HFF-Myc (cell line): Measurements from ENCODE around the gene ALKBH4.
A peak's percentile ranks its signal among the peaks of the same experiment; 100 is the strongest.
"Not testable (repeated sequence)": the region's sequence is repeated elsewhere in the genome, so short reads cannot be mapped to it uniquely, and the experiment has no call there.

Experiments used
- DNase-seq: peaks from one replicate; pipeline ENCODE4 v3.0.0-alpha.2; 2011; ENCODE audit warnings: low read depth; ENCODE audit errors: extremely low read depth
- H3K4me3 ChIP-seq: replicated peaks from 2 replicates; pipeline ENCODE4 v1.5.1; 2011; ENCODE audit warnings: low read depth, mild to moderate bottlenecking, control low read depth, low read length
- TF ChIP-seq, protein P1 (sequence below): IDR thresholded peaks from 2 replicates; pipeline ENCODE4 v1.5.1; 2012; ENCODE audit warnings: mild to moderate bottlenecking, low read depth, low read length, control low read depth; ENCODE audit errors: missing control alignments

ALKBH4 gene, protein sequence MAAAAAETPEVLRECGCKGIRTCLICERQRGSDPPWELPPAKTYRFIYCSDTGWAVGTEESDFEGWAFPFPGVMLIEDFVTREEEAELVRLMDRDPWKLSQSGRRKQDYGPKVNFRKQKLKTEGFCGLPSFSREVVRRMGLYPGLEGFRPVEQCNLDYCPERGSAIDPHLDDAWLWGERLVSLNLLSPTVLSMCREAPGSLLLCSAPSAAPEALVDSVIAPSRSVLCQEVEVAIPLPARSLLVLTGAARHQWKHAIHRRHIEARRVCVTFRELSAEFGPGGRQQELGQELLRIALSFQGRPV

DNA sequence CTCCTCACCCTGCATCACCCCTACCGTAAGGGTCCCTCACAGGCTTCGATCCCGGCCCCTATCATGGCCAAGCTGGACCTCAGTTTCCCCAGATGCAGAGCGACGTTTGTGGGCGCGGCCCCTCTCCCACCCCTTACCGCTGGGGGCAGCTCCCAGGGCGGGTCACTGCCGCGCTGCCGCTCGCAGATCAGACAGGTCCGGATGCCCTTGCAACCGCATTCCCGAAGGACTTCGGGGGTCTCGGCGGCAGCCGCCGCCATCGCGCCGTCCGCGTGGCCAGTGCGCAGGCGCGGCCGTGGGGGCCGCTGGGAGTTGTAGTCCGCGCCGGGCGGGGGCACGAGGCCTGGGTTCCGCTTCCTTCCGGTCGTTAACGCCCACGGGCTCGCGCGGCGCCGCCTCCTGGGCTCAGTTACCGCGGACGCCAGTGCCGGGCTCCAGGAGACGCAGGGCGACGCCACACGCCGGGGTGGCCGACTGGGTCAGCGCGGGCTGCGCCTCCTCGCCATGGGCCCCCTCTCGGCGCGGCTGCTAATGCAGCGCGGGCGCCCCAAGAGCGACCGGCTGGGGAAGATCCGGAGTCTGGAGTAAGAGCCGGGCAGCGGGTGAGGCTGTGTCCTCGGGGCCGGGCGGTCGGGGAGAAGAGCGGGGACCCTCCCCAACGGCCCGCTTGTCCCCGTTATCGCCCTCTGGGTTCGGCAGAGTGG lies at the start of gene ALKBH4, which contains the start of gene LRWD1:
ALKBH4 (minus strand) TSS at position 287 of the 704 bp plus-strand sequence; CDS start at position 260, 27 bp downstream.
LRWD1 (plus strand) TSS at position 408 of the 704 bp plus-strand sequence; CDS start at position 505, 97 bp downstream.
- DNase-seq: peak; percentile 69
- peak within 1 kb of the TSS; percentile 100 for H3K4me3 ChIP-seq
- TF ChIP-seq, protein P1, sequence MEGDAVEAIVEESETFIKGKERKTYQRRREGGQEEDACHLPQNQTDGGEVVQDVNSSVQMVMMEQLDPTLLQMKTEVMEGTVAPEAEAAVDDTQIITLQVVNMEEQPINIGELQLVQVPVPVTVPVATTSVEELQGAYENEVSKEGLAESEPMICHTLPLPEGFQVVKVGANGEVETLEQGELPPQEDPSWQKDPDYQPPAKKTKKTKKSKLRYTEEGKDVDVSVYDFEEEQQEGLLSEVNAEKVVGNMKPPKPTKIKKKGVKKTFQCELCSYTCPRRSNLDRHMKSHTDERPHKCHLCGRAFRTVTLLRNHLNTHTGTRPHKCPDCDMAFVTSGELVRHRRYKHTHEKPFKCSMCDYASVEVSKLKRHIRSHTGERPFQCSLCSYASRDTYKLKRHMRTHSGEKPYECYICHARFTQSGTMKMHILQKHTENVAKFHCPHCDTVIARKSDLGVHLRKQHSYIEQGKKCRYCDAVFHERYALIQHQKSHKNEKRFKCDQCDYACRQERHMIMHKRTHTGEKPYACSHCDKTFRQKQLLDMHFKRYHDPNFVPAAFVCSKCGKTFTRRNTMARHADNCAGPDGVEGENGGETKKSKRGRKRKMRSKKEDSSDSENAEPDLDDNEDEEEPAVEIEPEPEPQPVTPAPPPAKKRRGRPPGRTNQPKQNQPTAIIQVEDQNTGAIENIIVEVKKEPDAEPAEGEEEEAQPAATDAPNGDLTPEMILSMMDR: no peak

DNA sequence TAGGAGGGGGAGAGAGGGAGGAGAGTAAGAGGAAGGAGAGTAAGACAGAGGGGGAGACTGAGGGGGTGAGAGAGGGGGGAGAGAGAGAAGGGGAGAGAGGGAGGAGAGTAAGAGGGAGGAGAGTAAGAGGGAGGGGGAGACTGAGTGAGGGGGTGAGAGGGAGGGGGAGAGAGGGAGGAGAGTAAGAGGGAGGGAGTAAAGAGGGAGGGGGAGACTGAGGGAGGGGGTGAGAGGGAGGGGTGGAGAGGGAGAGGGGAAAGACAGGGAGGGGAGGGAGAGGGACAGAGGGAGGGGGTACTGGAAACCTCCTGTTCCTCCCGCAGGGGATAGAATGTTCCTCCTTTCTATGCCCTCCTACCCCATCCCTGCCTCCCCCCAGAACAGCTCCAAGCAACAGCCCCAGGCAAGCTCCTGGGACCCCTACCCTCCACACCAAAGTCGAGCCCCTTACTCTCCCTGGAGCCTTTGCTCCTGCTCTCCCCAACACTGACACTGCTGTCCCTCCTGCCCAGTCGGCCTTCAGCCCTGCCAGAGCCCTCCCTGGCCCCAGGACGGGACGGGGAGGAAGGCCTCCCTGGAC lies 48.1 kb upstream of the ALKBH4 start:
- H3K4me3 ChIP-seq: not testable (repeated sequence)
- peak; percentile 69 for DNase-seq

DNA sequence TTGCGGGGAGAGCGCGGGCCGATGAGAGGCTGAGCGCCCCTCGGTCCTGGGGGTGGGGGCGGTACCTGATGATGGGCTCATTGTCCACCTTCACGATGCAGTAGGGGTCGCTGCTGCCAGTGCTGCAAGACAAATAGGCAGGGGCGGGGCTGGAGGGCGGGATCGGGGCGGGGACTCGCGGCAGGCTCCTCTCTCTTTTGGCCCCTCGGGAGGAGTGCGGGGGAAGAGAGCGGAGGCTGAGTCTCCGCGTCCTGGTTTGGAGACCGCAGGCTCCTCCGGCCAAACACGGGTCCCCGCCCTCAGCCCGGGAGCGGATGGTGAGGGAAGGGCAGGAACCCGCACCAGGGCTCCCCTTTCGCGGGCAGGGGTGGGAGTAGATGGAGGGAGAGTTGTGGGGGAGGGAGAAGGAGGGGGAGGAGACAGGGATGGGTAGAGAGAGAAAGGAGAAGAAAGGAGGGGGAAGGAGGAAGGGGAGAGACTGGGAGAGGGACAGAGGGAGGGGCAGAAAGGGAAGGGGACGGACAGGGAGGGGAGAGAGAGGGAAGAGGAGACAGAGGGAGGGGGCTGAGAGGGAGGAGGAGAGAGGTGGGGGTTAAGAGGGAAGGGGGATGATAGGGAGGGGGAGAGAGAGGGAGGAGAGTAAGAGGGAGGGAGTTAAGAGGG lies 47.3 kb upstream of the ALKBH4 start:
- DNase-seq: not testable (repeated sequence)

DNA sequence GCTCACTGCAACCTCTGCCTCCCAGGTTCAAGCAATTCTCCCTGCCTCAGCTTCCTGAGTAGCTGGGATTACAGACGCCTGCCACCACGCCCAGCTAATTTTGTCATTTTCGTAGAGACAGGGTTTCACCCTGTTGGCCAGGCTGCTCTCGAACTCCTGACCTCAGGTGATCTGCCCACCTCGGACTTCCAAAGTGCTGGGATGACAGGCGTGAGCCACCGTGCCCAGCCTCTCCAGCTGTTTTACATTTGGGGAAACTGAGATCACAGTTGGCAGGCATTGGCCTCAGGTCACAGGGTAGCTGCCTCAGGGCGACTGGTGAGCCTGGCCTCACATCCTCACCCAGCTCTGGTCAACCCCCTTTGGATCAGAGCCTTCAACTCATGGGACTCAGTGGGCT lies 45.9 kb upstream of the ALKBH4 start:
- DNase-seq, H3K4me3 ChIP-seq: not testable (repeated sequence)

More for the DNA sequence above, 47.3 kb upstream of the ALKBH4 start:
- H3K4me3 ChIP-seq: not testable (repeated sequence)

DNA sequence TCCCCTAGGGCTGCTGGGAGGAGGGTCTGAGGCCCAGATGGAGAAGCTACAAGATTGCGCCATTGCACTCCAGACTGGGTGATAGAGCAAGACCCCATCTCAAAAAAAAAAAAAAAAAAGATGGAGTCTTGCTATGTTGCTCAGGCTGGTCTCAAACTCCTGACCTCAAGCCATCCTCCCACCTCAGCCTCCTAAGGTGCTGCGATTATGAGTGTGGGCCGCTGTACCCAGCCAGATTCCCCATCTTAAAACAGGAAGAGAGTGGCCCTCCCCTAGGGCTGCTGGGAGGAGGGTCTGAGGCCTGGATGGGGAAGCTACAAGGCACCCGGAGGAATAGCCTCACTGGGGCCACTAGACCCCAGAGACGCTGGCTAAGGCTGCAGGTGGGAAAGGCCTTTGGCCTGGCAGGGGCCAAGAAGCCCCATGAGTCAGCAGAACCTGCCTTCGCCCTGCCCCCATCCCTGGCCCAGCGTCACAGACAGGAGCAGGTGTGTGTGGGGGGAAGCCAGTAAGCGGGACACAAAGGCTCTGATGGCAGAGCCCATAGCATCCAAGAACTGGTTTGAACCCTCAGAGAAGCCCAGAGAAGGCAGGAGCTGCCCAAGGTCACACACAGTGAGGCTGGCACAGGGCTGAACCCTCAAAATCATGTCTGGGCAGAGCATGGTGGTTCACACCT lies 42.9 kb upstream of the ALKBH4 start:
- not testable (repeated sequence) for DNase-seq

DNA sequence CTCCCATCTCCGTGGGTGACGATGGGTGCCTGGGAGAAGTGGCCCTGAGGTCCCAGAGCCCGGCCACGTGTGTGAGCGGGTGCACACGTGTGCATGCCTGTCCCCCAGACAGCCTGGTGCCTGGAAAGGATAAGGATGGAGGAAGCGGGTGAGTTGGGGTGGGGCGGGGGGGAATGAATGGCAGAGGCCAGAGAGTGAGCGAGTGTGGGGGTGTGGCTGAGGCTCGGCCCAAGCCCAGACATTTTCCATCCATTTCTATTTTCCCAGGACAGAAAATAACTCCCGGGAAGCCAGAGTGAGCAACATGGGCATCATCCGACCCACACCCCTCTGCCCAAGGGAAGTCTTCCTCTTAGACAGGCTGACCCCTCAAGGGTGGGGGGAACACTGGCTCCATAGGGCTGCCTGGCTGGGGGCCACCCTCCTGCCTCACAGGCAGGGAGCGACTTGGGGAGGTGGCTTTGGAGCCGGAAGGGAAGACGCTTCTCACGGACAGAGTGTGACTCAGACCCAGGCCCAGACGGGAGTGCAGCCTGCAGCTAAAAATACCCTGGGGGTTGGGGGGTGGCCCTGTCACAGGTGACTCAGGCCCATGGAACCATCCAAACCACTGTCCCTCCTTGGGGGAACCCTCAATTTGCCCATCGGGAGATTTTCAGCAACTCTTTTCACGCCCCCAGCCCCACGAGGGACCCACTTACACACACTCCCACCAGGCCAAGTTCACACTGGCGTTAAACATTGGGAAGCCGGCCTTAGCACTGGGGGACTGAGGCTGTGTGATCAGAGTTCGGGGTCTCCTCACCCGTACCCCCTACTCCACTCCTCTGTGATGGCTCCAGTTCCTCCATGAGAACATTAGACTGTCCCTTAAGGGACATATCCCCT lies 40.9 kb upstream of the ALKBH4 start:
- H3K4me3 ChIP-seq: not testable (repeated sequence)

More for the DNA sequence above, 42.9 kb upstream of the ALKBH4 start:
- not testable (repeated sequence) for H3K4me3 ChIP-seq

DNA sequence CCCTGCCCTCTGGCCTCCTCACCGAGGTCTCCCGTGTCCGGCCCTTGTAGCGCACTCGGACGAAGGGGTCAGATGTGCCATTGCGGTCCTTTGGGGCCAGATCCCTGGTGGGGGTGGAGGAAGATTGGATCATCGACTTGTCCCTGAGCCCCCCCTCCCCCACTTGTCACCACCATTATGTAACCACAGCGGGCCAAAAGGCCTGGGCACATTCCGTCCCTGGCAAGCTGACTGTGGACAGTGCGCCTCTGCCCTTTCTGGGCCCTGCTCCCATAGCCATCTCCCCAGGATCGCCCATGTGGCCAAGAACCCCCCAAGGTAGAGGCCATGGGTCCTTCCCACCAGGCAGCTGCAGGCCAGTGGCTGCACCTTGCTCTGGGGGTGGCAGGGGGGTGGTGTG lies 38.5 kb upstream of the ALKBH4 start:
- DNase-seq, H3K4me3 ChIP-seq: not testable (repeated sequence)

More for the DNA sequence above, 40.9 kb upstream of the ALKBH4 start:
- not testable (repeated sequence) for DNase-seq

DNA sequence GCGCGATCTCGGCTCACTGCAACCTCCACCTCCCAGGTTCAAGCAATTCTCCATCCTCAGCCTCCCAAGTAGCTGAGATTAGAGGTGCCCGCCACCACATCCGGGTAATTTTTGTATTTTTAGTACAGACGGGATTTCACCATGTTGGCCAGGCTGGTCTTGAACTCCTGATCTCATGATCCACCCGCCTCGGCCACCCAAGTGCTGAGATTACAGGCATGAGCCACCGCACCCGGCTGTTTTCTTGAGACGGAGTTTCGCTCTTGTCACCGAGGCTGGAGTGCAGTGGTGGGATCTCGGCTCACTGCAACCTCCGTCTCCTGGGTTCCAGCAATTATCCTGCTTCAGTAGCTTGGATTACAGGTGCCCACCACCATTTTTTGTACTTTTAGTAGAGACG lies 33.7 kb upstream of the ALKBH4 start:
- not testable (repeated sequence) for H3K4me3 ChIP-seq, DNase-seq

DNA sequence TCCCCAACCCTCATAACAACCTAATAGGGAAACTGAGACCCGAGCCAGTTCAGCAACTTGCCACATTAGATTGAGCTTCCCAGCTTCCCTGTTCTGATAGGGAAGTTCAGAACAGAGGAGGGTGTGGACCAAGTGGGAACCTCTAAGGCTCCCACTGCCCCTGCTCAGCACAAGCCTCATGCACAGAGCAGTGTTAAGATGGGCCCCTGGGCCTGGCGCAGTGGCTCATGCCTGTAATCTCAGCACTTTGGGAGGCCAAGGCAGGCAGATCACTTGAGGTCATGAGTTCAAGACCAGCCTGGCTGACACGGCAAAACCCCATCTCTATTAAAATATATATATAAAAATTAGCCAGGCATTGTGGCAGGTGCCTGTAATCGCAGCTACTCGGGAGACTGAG lies 32.6 kb upstream of the ALKBH4 start:
- DNase-seq, H3K4me3 ChIP-seq: not testable (repeated sequence)

DNA sequence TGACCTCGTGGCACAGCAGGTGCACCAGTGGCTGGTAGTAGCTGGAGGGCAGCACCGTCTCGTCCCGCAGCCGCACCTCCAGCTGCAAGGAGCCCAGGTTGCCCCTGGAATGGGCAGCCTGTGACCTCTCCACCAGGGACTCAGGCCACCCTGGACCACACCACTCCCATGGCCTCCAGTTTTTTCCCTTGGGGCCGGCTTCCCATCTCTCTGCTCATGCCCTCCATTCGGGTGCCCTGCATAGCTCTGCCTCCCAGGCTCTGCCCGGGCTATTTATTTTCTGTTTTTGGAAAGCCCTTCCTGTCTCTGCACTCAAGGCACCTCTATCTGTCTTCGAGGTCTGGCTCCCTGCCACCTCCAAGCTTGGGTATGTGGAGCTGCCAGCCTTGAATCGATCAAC lies 32.2 kb upstream of the ALKBH4 start:
- not testable (repeated sequence) for H3K4me3 ChIP-seq, DNase-seq

DNA sequence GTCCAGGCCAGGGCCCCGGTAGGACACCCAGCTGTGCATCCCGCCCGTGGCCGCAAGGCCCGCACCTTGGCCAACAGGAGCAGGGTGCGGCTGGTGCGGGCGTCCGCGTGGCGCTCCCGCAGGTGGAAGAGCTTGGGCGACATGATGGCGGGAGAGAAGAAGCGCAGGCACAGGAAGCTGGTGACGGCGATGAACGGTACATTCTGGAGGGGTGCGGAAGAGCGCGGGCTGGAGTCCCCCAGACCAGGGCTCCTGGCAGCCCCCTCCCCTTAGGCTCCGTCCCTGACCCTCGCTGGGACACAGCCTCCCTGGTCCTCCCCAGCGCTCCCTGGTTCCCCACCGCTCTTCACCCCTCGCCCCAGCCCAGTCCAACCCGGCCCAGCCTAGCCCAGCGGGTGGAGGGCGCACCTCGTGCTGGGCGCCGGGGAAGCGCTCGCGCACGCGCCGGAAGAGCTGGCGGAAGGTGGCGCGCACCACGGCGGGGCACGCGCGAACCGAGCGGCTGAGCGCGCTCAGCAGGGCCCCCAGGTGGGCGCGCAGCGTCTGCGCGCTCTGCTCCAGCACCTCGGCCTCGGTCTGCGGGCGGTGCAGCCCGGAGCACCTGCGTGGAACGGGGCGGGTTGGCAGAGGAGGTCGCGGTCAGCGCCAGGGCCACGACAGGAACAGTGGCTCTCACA lies 29.9 kb upstream of the ALKBH4 start:
- H3K4me3 ChIP-seq, DNase-seq: not testable (repeated sequence)

DNA sequence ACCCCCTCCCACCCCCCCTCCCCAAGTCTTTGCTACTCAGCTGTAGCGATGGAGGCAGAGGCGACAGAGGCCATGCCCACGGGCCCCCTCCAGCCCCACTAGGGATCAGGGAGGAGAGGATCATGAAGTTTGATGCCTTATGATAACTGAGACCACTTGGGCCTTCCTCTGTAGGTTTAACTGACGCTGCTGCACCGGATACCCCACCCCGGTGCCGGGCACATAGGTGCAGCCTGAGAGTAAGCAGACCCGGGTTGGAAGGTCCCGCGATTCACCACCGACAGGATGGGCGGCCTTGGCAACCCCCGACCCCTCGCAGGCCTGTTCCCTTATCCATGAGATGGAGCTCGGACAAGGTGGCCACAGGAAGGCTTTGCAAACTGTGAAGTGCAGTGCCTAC lies 29.4 kb upstream of the ALKBH4 start:
- DNase-seq, H3K4me3 ChIP-seq: not testable (repeated sequence)

DNA sequence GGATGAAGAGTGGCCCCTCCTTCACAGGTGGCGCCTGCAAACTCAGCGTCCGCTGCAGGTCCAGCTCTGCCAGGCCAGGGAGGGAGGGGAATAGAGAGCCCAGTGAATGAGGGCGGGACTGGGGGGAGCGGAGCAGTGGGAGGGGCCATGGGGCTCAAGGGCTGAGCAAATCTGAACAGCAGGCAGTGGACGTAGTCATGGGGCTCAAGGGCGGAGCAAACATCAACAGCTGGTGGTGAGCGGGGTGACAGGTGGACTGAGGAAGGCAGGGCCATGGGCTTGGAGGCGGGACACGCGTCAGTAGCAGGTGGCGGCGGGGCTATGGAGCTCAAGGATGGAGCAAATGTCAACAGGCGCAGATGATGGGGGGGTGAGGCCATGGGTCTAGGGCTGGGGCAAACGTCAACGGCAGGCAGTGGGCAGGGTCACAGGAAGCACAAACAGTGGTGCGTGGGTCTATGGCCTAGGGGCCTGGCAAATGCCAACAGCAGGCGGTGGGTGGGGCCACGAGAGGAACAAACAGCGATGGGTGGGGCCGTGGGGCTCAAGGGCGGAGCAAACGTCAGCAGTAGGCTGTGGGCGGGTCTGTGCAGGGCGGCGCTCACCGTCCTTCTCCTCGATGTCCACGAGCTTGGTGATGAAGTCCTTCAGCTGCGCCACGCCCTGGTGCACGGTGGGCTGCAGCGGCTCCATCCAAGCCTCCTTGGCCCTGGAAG lies 28.7 kb upstream of the ALKBH4 start:
- H3K4me3 ChIP-seq, DNase-seq: not testable (repeated sequence)

DNA sequence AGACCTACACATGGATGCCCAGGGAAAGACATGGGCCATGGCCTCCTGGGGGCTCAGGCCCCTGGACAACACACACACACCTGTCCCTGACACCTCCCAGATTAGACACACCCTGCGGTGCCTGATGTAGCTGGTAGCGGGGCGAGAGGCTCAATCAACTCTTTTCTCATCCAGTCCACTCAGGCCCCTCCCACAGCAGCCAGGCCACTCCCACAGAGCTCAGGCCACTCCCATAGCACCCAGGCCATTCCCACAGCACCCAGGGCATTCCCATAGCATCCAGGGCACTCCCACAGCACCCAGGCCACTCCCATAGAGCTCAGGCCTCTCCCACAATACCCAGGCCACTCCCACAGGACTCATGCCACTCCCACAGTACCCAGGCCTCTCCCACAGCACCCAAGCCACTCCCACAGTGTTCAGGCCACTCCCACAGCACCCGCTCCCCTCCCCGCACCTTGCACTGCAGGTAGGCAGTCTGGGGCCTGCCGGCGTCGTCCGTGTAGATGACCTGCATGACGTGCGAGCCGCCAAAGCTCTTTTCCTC lies 25.9 kb upstream of the ALKBH4 start:
- DNase-seq, H3K4me3 ChIP-seq: not testable (repeated sequence)
